Endothelial cell (in vitro differentiated cells): ENCODE results near the gene GPR107. TPM values are rescaled to one million over a fixed set of nuclear protein-coding genes. Genes with fewer than 3 reads are reported as not detected.

ENCODE experiments used
- DNase-seq: peaks from one replicate; pipeline ENCODE4 v3.0.0; 2021; ENCODE audit warnings: low spot score
- H3K27ac Mint-ChIP-seq: one replicate; pipeline ENCODE4 v1.8.0; 2021; ENCODE audit warnings: mixed read lengths, inconsistent platforms; ENCODE audit not compliant: unreplicated experiment
- H3K27me3 Mint-ChIP-seq: one replicate; pipeline ENCODE4 v1.8.0; 2021; ENCODE audit warnings: mild to moderate bottlenecking, moderate library complexity, mixed read lengths, inconsistent platforms; ENCODE audit not compliant: unreplicated experiment
- H3K36me3 Mint-ChIP-seq: one replicate; pipeline ENCODE4 v1.8.0; 2021; ENCODE audit warnings: mild to moderate bottlenecking, low read depth, mixed read lengths, inconsistent platforms; ENCODE audit not compliant: unreplicated experiment
- H3K4me1 Mint-ChIP-seq: one replicate; pipeline ENCODE4 v1.8.0; 2021; ENCODE audit warnings: mild to moderate bottlenecking, mixed read lengths, inconsistent platforms; ENCODE audit not compliant: unreplicated experiment
- H3K4me3 Mint-ChIP-seq: one replicate; pipeline ENCODE4 v1.8.0; 2021; ENCODE audit warnings: mild to moderate bottlenecking, mixed read lengths, inconsistent platforms; ENCODE audit not compliant: unreplicated experiment
- H3K9me3 Mint-ChIP-seq: one replicate; pipeline ENCODE4 v1.8.0; 2021; ENCODE audit warnings: mixed read lengths, inconsistent platforms; ENCODE audit not compliant: unreplicated experiment
- CTCF ChIP-seq: fragments of 200-600 bp; sonication (generic); IDR thresholded peaks from one replicate; pipeline ENCODE4 v1.5.0; 2021; ENCODE audit warnings: antibody characterized with exemption; ENCODE audit not compliant: unreplicated experiment
- total RNA-seq: library from RNA; stranded (reverse); fragmentation: NEBNext Ultra II Directional; extraction: Animal tissue kit (Norgen Biotek cat#: 25700); gene quantifications from one replicate; pipeline ENCODE4 v1.2.1, GENCODE V29; 2021; ENCODE audit not compliant: unreplicated experiment

The GPR107 gene
- total RNA-seq, 1 donor from 2014 or later: 63.5 TPM

GRCh38 chr9:130034570-130034969 is 19.1 kb upstream of the GPR107 start:
- peaks cover 1% of the 10 kb centered on the region for H3K27me3 Mint-ChIP-seq
- H3K27ac Mint-ChIP-seq: no peak overlapping the region
- no peaks in the 10 kb centered on the region for H3K9me3 Mint-ChIP-seq
- DNase-seq: no peak
- no peak for TF ChIP-seq CTCF
- H3K4me3 Mint-ChIP-seq: no peak overlapping the region
- H3K36me3 Mint-ChIP-seq: no peaks in the 10 kb centered on the region
- peaks cover 5% of the 10 kb centered on the region for H3K4me1 Mint-ChIP-seq

- H3K4me3 Mint-ChIP-seq: no peak overlapping the region
Measured at GRCh38 chr9:130036099-130036498, 17.6 kb upstream of the GPR107 start.

GRCh38 chr9:130039528-130040147 is 14.1 kb upstream of the GPR107 start:
- H3K4me1 Mint-ChIP-seq: peaks cover 25% of the 10 kb centered on the region
- no peak for DNase-seq
- H3K27ac Mint-ChIP-seq: no peak overlapping the region
- no peaks in the 10 kb centered on the region for H3K9me3 Mint-ChIP-seq
- no peak for TF ChIP-seq CTCF
- peaks cover 5% of the 10 kb centered on the region for H3K36me3 Mint-ChIP-seq
- peaks cover 11% of the 10 kb centered on the region for H3K27me3 Mint-ChIP-seq
- H3K4me3 Mint-ChIP-seq: no peak overlapping the region

More at GRCh38 chr9:130036099-130036498, 17.6 kb upstream of the GPR107 start:
- Mint-ChIP-seq H3K27me3 (peaks cover 3% of the 10 kb centered on the region), H3K27ac (no peak overlapping the region), H3K9me3 (no peaks in the 10 kb centered on the region), H3K36me3 (no peaks in the 10 kb centered on the region), H3K4me1 (peaks cover 10% of the 10 kb centered on the region)
- no peak for TF ChIP-seq CTCF
- DNase-seq: no peak

GRCh38 chr9:130040984-130041647 is 12.6 kb upstream of the GPR107 start:
- peaks cover 38% of the 10 kb centered on the region for H3K4me1 Mint-ChIP-seq
- peak overlapping the region; percentile 100 for H3K4me3 Mint-ChIP-seq
- DNase-seq: no peak
- peaks cover 5% of the 10 kb centered on the region for H3K36me3 Mint-ChIP-seq
- no peak overlapping the region for H3K27ac Mint-ChIP-seq
- no peaks in the 10 kb centered on the region for H3K9me3 Mint-ChIP-seq
- no peak for TF ChIP-seq CTCF
- H3K27me3 Mint-ChIP-seq: peaks cover 14% of the 10 kb centered on the region

GRCh38 chr9:130041648-130042405 is 11.9 kb upstream of the GPR107 start:
- TF ChIP-seq CTCF: no peak
- peak; percentile 44 for DNase-seq
- H3K4me1 Mint-ChIP-seq: peaks cover 42% of the 10 kb centered on the region
- H3K36me3 Mint-ChIP-seq: peaks cover 5% of the 10 kb centered on the region
- peaks cover 14% of the 10 kb centered on the region for H3K27me3 Mint-ChIP-seq
- peak overlapping the region; percentile 94 for H3K27ac Mint-ChIP-seq
- peak overlapping the region; percentile 100 for H3K4me3 Mint-ChIP-seq
- no peaks in the 10 kb centered on the region for H3K9me3 Mint-ChIP-seq
